A673 (cell line): ENCODE data around the gene DMD.

Experiments used
- EZH2 ChIP-seq: fragments of 200-600 bp; sonication (generic); IDR thresholded peaks from 2 replicates; pipeline ENCODE4 v1.6.1; 2017; ENCODE audit warnings: borderline replicate concordance, low read depth, mild to moderate bottlenecking, mixed read lengths, antibody characterized with exemption, low read length; ENCODE audit not compliant: poor library complexity, severe bottlenecking
- TF ChIP-seq, protein P1 (sequence below): fragments of 300-800, 200-600 bp; sonication (generic); conservative IDR thresholded peaks from 2 replicates; pipeline ENCODE4 v1.5.1; 2017; ENCODE audit warnings: low read depth, mild to moderate bottlenecking, antibody characterized with exemption, low read length, moderate library complexity, mixed read lengths

- TF ChIP-seq, protein P1, sequence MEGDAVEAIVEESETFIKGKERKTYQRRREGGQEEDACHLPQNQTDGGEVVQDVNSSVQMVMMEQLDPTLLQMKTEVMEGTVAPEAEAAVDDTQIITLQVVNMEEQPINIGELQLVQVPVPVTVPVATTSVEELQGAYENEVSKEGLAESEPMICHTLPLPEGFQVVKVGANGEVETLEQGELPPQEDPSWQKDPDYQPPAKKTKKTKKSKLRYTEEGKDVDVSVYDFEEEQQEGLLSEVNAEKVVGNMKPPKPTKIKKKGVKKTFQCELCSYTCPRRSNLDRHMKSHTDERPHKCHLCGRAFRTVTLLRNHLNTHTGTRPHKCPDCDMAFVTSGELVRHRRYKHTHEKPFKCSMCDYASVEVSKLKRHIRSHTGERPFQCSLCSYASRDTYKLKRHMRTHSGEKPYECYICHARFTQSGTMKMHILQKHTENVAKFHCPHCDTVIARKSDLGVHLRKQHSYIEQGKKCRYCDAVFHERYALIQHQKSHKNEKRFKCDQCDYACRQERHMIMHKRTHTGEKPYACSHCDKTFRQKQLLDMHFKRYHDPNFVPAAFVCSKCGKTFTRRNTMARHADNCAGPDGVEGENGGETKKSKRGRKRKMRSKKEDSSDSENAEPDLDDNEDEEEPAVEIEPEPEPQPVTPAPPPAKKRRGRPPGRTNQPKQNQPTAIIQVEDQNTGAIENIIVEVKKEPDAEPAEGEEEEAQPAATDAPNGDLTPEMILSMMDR: no peak
- TF ChIP-seq EZH2: no peak
Measured at GRCh38 chrX:33160273-33160672, 51.1 kb downstream of the DMD start.
